ENCODE measurements around the gene PJVK.

PJVK gene

DNA sequence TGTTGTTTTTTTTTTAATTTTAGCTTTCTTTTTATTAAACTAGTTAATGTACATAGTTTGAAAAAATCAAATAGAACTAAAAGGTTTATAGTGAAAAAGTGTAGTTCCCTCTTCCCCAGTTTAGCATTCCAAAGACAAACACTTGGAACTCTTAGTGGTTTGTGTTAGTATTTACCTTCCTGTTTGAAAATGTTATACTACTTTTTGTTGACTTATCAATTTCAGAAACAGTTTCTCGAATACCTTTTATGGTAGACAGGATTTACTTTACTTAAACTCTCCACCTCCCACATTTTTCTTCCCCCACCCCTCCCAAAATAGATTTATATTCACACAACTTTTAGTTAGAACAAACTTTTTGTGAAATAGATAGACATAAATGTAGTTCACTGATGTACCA lies 55.8 kb downstream of the PJVK start:
- H3K4me3 ChIP-seq (ENCODE audit: low read depth, low read length), result no peak overlapping the region
- no peak for DNase-seq (ENCODE audit: low read depth)
- TF ChIP-seq, protein P1, sequence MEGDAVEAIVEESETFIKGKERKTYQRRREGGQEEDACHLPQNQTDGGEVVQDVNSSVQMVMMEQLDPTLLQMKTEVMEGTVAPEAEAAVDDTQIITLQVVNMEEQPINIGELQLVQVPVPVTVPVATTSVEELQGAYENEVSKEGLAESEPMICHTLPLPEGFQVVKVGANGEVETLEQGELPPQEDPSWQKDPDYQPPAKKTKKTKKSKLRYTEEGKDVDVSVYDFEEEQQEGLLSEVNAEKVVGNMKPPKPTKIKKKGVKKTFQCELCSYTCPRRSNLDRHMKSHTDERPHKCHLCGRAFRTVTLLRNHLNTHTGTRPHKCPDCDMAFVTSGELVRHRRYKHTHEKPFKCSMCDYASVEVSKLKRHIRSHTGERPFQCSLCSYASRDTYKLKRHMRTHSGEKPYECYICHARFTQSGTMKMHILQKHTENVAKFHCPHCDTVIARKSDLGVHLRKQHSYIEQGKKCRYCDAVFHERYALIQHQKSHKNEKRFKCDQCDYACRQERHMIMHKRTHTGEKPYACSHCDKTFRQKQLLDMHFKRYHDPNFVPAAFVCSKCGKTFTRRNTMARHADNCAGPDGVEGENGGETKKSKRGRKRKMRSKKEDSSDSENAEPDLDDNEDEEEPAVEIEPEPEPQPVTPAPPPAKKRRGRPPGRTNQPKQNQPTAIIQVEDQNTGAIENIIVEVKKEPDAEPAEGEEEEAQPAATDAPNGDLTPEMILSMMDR (IDR thresholded peaks at IDR 0.05; ENCODE audit: low read depth, low read length, missing control alignments), result no peak

DNA sequence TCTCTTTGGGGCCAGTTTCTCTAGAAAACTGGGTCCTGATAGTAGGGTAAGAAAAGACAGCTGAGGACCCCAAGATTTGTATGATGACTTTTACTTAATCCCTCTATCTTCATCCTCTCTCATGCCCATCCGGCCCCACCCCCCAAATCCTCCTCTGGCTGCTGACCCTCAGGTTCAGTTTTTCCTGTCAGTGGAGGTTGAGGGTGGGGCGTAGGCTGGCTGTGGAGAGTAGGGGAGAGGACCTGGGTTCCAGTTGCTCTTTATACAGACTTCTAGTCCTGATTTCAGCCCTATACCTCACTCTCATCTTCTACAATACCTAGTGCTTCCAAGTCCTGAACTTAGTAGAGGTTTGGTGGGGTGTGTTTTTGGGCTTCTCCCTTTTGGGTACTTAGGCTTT lies 57.5 kb downstream of the PJVK start:
- no peak overlapping the region for H3K4me3 ChIP-seq (ENCODE audit: low read depth, low read length)
- TF ChIP-seq, protein P1 (IDR thresholded peaks at IDR 0.05; ENCODE audit: low read depth, low read length, missing control alignments), result no peak
- no peak for DNase-seq (ENCODE audit: low read depth)

DNA sequence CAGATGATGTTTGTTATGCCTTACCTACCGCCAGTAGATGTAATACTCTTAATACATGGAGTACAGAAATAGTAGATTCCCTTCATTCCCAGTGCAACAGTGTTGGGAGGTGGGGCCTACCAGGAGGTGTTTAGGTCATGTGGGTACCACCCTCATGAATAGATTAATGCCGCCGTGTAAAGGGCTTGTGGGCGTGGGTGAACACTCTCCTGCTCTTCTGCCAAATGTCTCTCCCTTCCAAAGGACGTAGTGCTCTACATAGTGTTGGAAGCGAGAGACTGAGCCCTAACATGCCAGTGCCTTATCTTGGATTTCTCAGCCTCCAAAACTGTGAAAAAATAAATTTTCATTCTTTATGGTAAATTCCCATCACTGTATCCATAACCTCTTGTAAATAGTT lies 59.2 kb downstream of the PJVK start:
- no peak overlapping the region for H3K4me3 ChIP-seq (ENCODE audit: low read depth, low read length)
- TF ChIP-seq, protein P1 (IDR thresholded peaks at IDR 0.05; ENCODE audit: low read depth, low read length, missing control alignments), result no peak
- no peak for DNase-seq (ENCODE audit: low read depth)
